GM19099 (cell line): ENCODE results near the gene H1-8.

ENCODE experiments used
- POLR2A ChIP-seq: IDR thresholded peaks from 3 replicates; pipeline ENCODE4 v1.6.1; 2011; ENCODE audit warnings: low read depth; ENCODE audit not compliant: insufficient read length; ENCODE audit errors: extremely low read depth

H1-8 gene

DNA sequence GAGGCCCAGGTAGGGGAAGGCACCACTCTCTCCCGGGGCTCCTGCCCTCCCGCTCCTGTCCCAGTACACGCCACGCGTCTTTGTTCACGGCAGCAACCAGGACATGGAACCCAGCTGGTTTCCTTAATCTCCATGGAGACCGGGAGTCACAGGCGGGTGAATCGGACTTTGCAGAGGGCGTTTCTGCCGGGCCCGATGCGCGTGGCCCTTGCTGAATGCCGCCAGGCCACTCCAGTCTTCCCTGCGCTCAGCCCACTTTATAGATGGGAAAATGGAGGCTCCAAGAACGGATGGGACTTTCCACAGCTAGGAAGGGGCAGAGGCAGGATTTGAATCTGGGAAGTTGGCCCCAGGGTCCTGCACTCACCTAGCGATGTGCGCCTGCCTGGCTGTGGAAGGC lies 56.1 kb downstream of the H1-8 start:
- TF ChIP-seq POLR2A: no peak

DNA sequence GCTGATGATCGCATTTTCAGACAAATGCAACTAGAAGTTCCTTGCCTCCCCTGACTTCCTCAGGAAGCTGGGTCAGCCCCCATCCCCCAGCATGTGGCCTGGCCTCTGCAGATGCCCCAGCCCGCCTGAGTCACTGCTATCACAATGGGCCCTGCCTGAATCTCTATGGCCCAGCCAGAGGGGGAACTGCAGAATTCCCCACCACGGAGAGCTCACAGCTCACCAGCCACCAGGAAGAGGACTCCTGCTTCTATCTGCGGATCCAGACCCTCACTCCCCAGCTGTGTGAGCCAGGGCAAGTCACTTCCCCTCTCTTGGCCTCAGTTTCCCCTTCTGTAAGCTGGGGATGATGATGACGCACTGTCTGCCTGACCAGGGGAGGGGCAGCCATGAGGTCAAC lies 56.6 kb downstream of the H1-8 start:
- no peak for TF ChIP-seq POLR2A

DNA sequence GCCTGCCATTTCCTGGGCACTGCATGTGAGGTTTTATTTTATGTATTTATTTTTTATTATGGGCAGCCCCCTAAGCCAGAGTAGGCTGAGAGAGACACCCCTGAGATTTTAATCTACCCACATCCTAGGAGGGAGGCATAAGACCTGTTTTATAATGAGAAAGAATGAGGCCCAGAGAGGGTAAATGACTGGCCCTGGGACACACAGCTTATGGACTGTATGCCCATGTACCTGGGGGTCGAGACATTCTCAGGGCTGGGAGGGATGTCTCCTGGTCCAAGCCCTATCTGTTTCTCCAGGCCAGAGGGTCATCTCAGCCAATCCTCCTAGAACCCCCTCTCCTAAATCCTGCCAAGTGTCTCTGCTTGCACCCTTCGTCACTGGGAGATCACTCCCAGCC lies 57.4 kb downstream of the H1-8 start:
- TF ChIP-seq POLR2A: no peak
